Nephron progenitor cell (in vitro differentiated cells): ENCODE results near the gene KRTAP29-1.

ENCODE experiments used
- DNase-seq: peaks from one replicate; pipeline ENCODE4 v3.0.0; 2021
- H3K27ac Mint-ChIP-seq: 2 replicates; pipeline ENCODE4 v1.8.0; 2021; ENCODE audit warnings: mild to moderate bottlenecking, moderate library complexity, mixed read lengths
- H3K27me3 Mint-ChIP-seq: 2 replicates; pipeline ENCODE4 v1.8.0; 2021; ENCODE audit warnings: mild to moderate bottlenecking, low read depth, mixed read lengths; ENCODE audit not compliant: poor library complexity
- H3K36me3 Mint-ChIP-seq: 2 replicates; pipeline ENCODE4 v1.8.0; 2021; ENCODE audit warnings: low read depth, mixed read lengths
- H3K4me1 Mint-ChIP-seq: 2 replicates; pipeline ENCODE4 v1.8.0; 2021; ENCODE audit warnings: mixed read lengths
- H3K4me3 Mint-ChIP-seq: 2 replicates; pipeline ENCODE4 v1.8.0; 2021; ENCODE audit warnings: mild to moderate bottlenecking, moderate library complexity, mixed read lengths
- H3K9me3 Mint-ChIP-seq: 2 replicates; pipeline ENCODE4 v1.8.0; 2021; ENCODE audit warnings: mild to moderate bottlenecking, moderate library complexity, mixed read lengths
- CTCF ChIP-seq: fragments of 200-600 bp; sonication (generic); IDR thresholded peaks from 2 replicates; pipeline ENCODE4 v1.5.0; 2021; ENCODE audit warnings: antibody characterized with exemption

Gene KRTAP29-1

GRCh38 chr17:41329279-41329948, 26.8 kb upstream of the KRTAP29-1 start:
- H3K9me3 Mint-ChIP-seq: no peaks in the 10 kb centered on the region
- no peaks in the 10 kb centered on the region for H3K36me3 Mint-ChIP-seq
- H3K27ac Mint-ChIP-seq: no peak overlapping the region
- peak; percentile 61 for DNase-seq
- H3K4me3 Mint-ChIP-seq: no peak overlapping the region
- peak; percentile 72 for TF ChIP-seq CTCF
- H3K27me3 Mint-ChIP-seq: peaks cover 13% of the 10 kb centered on the region
- H3K4me1 Mint-ChIP-seq: peaks cover 8% of the 10 kb centered on the region

- H3K27me3 Mint-ChIP-seq: peaks cover 11% of the 10 kb centered on the region
- DNase-seq: no peak
- H3K9me3 Mint-ChIP-seq: no peaks in the 10 kb centered on the region
- TF ChIP-seq CTCF: no peak
- H3K4me1 Mint-ChIP-seq: peaks cover 1% of the 10 kb centered on the region
- H3K36me3 Mint-ChIP-seq: no peaks in the 10 kb centered on the region
- H3K4me3 Mint-ChIP-seq: no peak overlapping the region
- H3K27ac Mint-ChIP-seq: no peak overlapping the region
Measured at GRCh38 chr17:41328207-41328606, 25.6 kb upstream of the KRTAP29-1 start.

- no peak for DNase-seq
- Mint-ChIP-seq H3K4me3 (no peak overlapping the region), H3K9me3 (no peaks in the 10 kb centered on the region), H3K27ac (no peak overlapping the region), H3K4me1 (peaks cover 7% of the 10 kb centered on the region), H3K27me3 (peaks cover 11% of the 10 kb centered on the region), H3K36me3 (no peaks in the 10 kb centered on the region)
- no peak for TF ChIP-seq CTCF
Measured at GRCh38 chr17:41327411-41328120, 24.9 kb upstream of the KRTAP29-1 start.

GRCh38 chr17:41326173-41327145, 23.8 kb upstream of the KRTAP29-1 start:
- TF ChIP-seq CTCF: no peak
- Mint-ChIP-seq H3K27ac (no peak overlapping the region), H3K4me3 (no peak overlapping the region), H3K27me3 (peaks cover 7% of the 10 kb centered on the region), H3K9me3 (no peaks in the 10 kb centered on the region), H3K36me3 (no peaks in the 10 kb centered on the region), H3K4me1 (peaks cover 9% of the 10 kb centered on the region)
- no peak for DNase-seq

- H3K27ac Mint-ChIP-seq: no peak overlapping the region
- H3K36me3 Mint-ChIP-seq: no peaks in the 10 kb centered on the region
- peaks cover 6% of the 10 kb centered on the region for H3K27me3 Mint-ChIP-seq
- H3K9me3 Mint-ChIP-seq: peaks cover 4% of the 10 kb centered on the region
- H3K4me1 Mint-ChIP-seq: peaks cover 9% of the 10 kb centered on the region
- no peak for DNase-seq
- no peak overlapping the region for H3K4me3 Mint-ChIP-seq
- TF ChIP-seq CTCF: no peak
Measured at GRCh38 chr17:41325611-41326010, 23.0 kb upstream of the KRTAP29-1 start.
